ENCODE measurements around the gene CCL2.

DNA sequence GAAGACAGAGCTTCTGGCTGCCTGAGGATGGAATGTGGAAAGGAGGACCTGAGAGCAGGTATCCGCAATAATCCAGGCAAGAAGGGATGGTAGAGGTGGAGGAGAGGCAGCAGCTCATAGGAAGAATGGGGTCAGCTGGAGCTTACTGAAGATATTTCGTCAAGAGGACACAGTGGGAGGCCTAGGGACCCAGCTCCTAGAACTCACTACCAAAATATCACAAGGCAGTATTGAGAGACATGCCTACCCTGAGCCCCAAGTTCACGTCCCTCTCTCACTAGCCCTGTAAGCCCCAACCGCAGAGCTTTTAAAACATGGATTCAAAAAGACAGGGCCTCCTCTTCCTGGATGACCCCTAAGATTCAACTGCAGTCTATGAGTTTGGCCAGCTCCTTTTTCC is 50.0 kb downstream of the CCL2 start:
- TF ChIP-seq, protein P1, sequence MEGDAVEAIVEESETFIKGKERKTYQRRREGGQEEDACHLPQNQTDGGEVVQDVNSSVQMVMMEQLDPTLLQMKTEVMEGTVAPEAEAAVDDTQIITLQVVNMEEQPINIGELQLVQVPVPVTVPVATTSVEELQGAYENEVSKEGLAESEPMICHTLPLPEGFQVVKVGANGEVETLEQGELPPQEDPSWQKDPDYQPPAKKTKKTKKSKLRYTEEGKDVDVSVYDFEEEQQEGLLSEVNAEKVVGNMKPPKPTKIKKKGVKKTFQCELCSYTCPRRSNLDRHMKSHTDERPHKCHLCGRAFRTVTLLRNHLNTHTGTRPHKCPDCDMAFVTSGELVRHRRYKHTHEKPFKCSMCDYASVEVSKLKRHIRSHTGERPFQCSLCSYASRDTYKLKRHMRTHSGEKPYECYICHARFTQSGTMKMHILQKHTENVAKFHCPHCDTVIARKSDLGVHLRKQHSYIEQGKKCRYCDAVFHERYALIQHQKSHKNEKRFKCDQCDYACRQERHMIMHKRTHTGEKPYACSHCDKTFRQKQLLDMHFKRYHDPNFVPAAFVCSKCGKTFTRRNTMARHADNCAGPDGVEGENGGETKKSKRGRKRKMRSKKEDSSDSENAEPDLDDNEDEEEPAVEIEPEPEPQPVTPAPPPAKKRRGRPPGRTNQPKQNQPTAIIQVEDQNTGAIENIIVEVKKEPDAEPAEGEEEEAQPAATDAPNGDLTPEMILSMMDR (conservative IDR thresholded peaks at IDR 0.05), result no peak
- no peak for TF ChIP-seq ZFX (IDR thresholded peaks at IDR 0.05)
